ENCODE measurements around the gene MAGED4B. TPM values are rescaled to one million over a fixed set of nuclear protein-coding genes. Genes with fewer than 3 reads are reported as not detected.

Gene MAGED4B
- 1.1 and 2.5 TPM in 2 replicates for total RNA-seq

DNA sequence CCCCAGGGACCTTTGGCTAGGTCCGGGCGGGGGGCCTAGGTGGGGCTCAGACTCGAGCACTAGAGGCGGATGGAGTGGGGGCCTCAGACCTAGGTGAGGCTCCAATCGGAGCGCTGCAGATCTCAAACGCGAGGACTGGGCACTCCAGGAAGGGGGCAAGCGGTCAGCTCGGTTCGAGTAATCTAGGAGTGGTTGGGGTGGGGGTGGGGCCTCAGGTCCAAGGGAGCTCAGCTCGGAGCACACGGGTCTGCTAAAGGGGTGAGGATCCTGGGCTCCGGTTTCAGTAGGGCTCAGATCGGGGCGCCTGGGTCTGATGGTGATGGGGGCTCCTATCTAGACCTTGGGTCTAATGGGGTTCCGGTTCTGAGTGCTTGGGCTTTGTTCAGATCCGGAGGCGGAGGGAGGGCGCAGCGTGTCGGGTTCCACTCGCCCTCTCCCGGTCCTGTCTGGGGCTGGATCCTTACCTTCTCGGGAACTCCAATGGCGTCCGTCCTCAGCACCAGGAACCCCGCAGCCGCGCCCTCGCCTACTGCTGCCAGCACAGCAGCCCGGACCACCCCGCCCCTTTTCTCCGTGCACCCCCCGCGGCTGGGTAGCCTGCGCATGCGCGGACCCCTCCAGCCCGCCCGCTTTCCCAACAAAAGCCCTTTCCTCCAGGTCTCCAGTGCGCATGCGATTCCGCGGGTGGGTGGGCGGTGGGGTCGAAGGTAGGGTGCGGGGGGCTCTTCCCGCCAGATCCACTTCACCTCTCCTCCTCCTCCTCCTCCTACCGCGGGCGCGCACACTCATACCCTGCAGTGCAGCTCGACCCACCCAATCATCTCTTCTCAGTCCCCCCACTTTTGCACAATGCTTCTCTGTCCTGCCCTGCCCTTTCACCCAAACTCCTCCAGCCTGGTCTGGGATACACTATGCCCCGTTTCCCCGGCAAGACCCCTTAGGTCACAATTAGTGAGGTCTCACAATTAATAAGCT is at the start of gene MAGED4B:
Gene MAGED4B (minus strand): TSS at position 518 of the 975 bp plus-strand sequence. CDS start 1,011 bp downstream, outside the sequence.

Other genes starting within 250 kb of the MAGED4B start
- gene MAGED1, start 175.6 kb downstream of the MAGED4B start, total RNA-seq, result 88.1 and 89.5 TPM in 2 replicates
- gene MAGED4, start 115.7 kb upstream of the MAGED4B start, total RNA-seq, result 1.7 and 10.2 TPM in 2 replicates

Measured in hair follicular keratinocyte (primary cell).